Mammary epithelial cell (primary cell): ENCODE measurements around the gene WDR64.
A peak's percentile ranks its signal among the peaks of the same experiment; 100 is the strongest.

Experiments
- CTCF ChIP-seq, 2 donors: IDR thresholded peaks in 1 of 2; conservative IDR thresholded peaks in 1 of 2; 2 replicates each; pipeline ENCODE4 v1.5.1; 2011 to 2012; ENCODE audit warnings: inconsistent platforms in 2 of 2, low read length in 2 of 2, mild to moderate bottlenecking in 2 of 2, control low read depth in 1 of 2, low read depth in 1 of 2; ENCODE audit not compliant: insufficient read depth in 1 of 2; ENCODE audit errors: extremely low read depth in 1 of 2
- EZH2 ChIP-seq: IDR thresholded peaks from 2 replicates; pipeline ENCODE4 v1.6.1; 2012; ENCODE audit warnings: low read length, inconsistent platforms, borderline replicate concordance

GRCh38 chr1:241834733-241835377 is 182.8 kb downstream of the WDR64 start:
- peak; percentile 76 to 82 for TF ChIP-seq CTCF (conservative IDR thresholded peaks at IDR 0.05 in 1 of 2, IDR thresholded peaks at IDR 0.05 in 1 of 2; ENCODE audit: extremely low read depth in 1 of 2, insufficient read depth in 1 of 2, low read depth in 1 of 2, low read length in 2 of 2)
- no peak for TF ChIP-seq EZH2
